B cell (primary cell): ENCODE measurements around the gene COL4A6.

Experiments
- CTCF ChIP-seq: fragments of 200-600 bp; IDR thresholded peaks from one replicate; pipeline ENCODE4 v1.8.0; 2022; ENCODE audit warnings: antibody characterized with exemption, mild to moderate bottlenecking
- EZH2 ChIP-seq: IDR thresholded peaks from 2 replicates; pipeline ENCODE4 v1.6.1; 2012; ENCODE audit warnings: borderline replicate concordance, low read depth, mild to moderate bottlenecking, moderate library complexity, low read length; ENCODE audit not compliant: insufficient read depth, poor library complexity, severe bottlenecking

GRCh38 chrX:108235986-108236385 is 202.2 kb downstream of the COL4A6 start:
- no peak for TF ChIP-seq CTCF
- no peak for TF ChIP-seq EZH2
